Occipital lobe (tissue), 2 donors: ENCODE data around the gene PATL2. TPM values are rescaled to one million over a fixed set of nuclear protein-coding genes. Genes with fewer than 3 reads are reported as not detected.
A peak's percentile ranks its signal among the peaks of the same experiment; 100 is the strongest.
"Not testable (repeated sequence)": the region's sequence is repeated elsewhere in the genome, so short reads cannot be mapped to it uniquely, and the experiment has no call there.

Source experiments
- DNase-seq: peaks from one replicate; lab custom pipeline; 2025; lab: John Stamatoyannopoulos, UW
- total RNA-seq: library from RNA; depleted of rRNA; stranded (reverse); fragments of >200 nt; gene quantifications from one replicate; pipeline ENCODE4 v1.2.3, GENCODE V29; 2014

Gene PATL2
- total RNA-seq, 1 donor from 2014 or later = 0.78 TPM

GRCh38 chr15:44692659-44693058 lies 18.5 kb downstream of the PATL2 start:
- DNase-seq = no peak

- not testable (repeated sequence) for DNase-seq
Measured at GRCh38 chr15:44690245-44690644, 20.9 kb downstream of the PATL2 start.

GRCh38 chr15:44689318-44689717 lies 21.8 kb downstream of the PATL2 start:
- not testable (repeated sequence) for DNase-seq

GRCh38 chr15:44682809-44683682 lies 28.1 kb downstream of the PATL2 start:
- not testable (repeated sequence) for DNase-seq

- no peak for DNase-seq
Measured at GRCh38 chr15:44682211-44682610, 28.9 kb downstream of the PATL2 start.

GRCh38 chr15:44676676-44677075 lies 34.4 kb downstream of the PATL2 start:
- DNase-seq = no peak

GRCh38 chr15:44675911-44676310 lies 35.2 kb downstream of the PATL2 start:
- DNase-seq = no peak

- no peak for DNase-seq
Measured at GRCh38 chr15:44673639-44674038, 37.5 kb downstream of the PATL2 start.

- DNase-seq = no peak
Measured at GRCh38 chr15:44670087-44670950, 40.8 kb downstream of the PATL2 start.

GRCh38 chr15:44668921-44669320 lies 42.2 kb downstream of the PATL2 start:
- no peak for DNase-seq

GRCh38 chr15:44667039-44667360 lies 44.1 kb downstream of the PATL2 start:
- no peak for DNase-seq

GRCh38 chr15:44666210-44667038 lies 44.7 kb downstream of the PATL2 start:
- DNase-seq = no peak

GRCh38 chr15:44663410-44664308 lies 47.5 kb downstream of the PATL2 start, which contains the start of gene SPG11:
SPG11 (minus strand) TSS chr15:44663662; CDS start chr15:44663647, 15 bp downstream.
- peak; percentile 93 for DNase-seq

- peak; percentile 51 for DNase-seq
Measured at GRCh38 chr15:44662478-44663409, 48.4 kb downstream of the PATL2 start.

- DNase-seq = no peak
Measured at GRCh38 chr15:44661576-44661975, 49.5 kb downstream of the PATL2 start.

GRCh38 chr15:44659056-44659455 lies 52.1 kb downstream of the PATL2 start:
- no peak for DNase-seq

GRCh38 chr15:44657378-44657777 lies 53.7 kb downstream of the PATL2 start:
- no peak for DNase-seq

GRCh38 chr15:44656913-44657312 lies 54.2 kb downstream of the PATL2 start:
- DNase-seq = no peak

GRCh38 chr15:44656298-44656697 lies 54.8 kb downstream of the PATL2 start:
- DNase-seq = no peak
